A549 (cell line): Measurements from ENCODE around the gene SLC26A5. TPM values are rescaled to one million over a fixed set of nuclear protein-coding genes. Genes with fewer than 3 reads are reported as not detected.

ENCODE experiments used
- ATAC-seq, 2 experiments: fragments of 200-7000 bp in 1 of 2; fragments of >200 bp in 1 of 2; cut with Nextera tagmentation in 1 of 2; cut with Tn5 transposase in 1 of 2; 3 replicates each; pipeline versions ENCODE4 v1.8.0 to v1.9.1; 2018 to 2020; ENCODE audit warnings: mild to moderate bottlenecking in 1 of 2, moderate library complexity in 1 of 2
- CTCF ChIA-PET: fragments of 300-600 bp; sonication (Branson Sonifier 250); formaldehyde crosslinking; extraction: SDS; loops from one replicate; lab custom pipeline; 2021; ENCODE audit warnings: antibody characterized with exemption, inconsistent platforms; lab: Yijun Ruan, JAX
- POLR2A ChIA-PET: fragments of 350-600 bp; formaldehyde crosslinking; extraction: SDS; loops from one replicate; lab custom pipeline; 2021; ENCODE audit warnings: antibody characterized with exemption, inconsistent platforms; lab: Yijun Ruan, JAX
- DNase-seq, 2 experiments: peaks; one replicate each; pipeline versions ENCODE4 v3.0.0 to v3.0.0-alpha.2; 2011 to 2016; ENCODE audit warnings: low read depth in 1 of 2, low spot score in 1 of 2
- FAIRE-seq: peaks from 2 replicates; lab custom pipeline; 2011; peaks lifted over from hg19 to GRCh38; lab: Jason Lieb, UNC
- H3K27ac ChIP-seq, 2 experiments: fragments of >200 bp; sonication (Bioruptor Twin); formaldehyde crosslinking; 3 replicates each; pipeline ENCODE4 v1.5.1; 2016 to 2017
- H3K4me1 ChIP-seq: fragments of >200 bp; sonication (Bioruptor Twin); formaldehyde crosslinking; 3 replicates; pipeline ENCODE4 v1.6.1; 2016
- H3K4me2 ChIP-seq: fragments of >200 bp; sonication (Bioruptor Twin); formaldehyde crosslinking; 3 replicates; pipeline ENCODE4 v1.6.1; 2016
- H3K4me3 ChIP-seq: fragments of >200 bp; sonication (Bioruptor Twin); formaldehyde crosslinking; 3 replicates; pipeline ENCODE4 v1.5.1; 2016
- H3K9me3 ChIP-seq: fragments of >200 bp; sonication (Bioruptor Twin); formaldehyde crosslinking; 3 replicates; pipeline ENCODE4 v1.6.1; 2016
- ATOH8 ChIP-seq: fragments of 250-450 bp; sonication (Bioruptor Pico); IDR thresholded peaks from 2 replicates; pipeline ENCODE4 v1.5.0; 2020; ENCODE audit warnings: low read depth, mild to moderate bottlenecking, moderate library complexity
- CBX8 ChIP-seq: fragments of 200-600 bp; sonication (generic); IDR thresholded peaks from 2 replicates; pipeline ENCODE4 v1.6.1; 2016
- CEBPB ChIP-seq, 2 experiments: fragments of >200 bp in 1 of 2; sonication (Bioruptor Twin) in 1 of 2; formaldehyde crosslinking in 1 of 2; IDR thresholded peaks; 2 replicates each; pipeline ENCODE4 v1.6.1; 2012 to 2016
- E2F6 ChIP-seq: IDR thresholded peaks from 2 replicates; pipeline ENCODE4 v1.6.1; 2012; ENCODE audit warnings: low read depth, borderline replicate concordance
- EHF ChIP-seq: fragments of 250-450 bp; sonication (Bioruptor Pico); IDR thresholded peaks from 2 replicates; pipeline ENCODE4 v1.5.0; 2020; ENCODE audit warnings: mild to moderate bottlenecking
- EP300 ChIP-seq, 2 experiments: fragments of >200 bp; sonication (Bioruptor Twin); formaldehyde crosslinking; IDR thresholded peaks; 2 replicates in 1 of 2; 3 replicates in 1 of 2; pipeline ENCODE4 v1.6.1; 2016 to 2017
- ESRRA ChIP-seq: fragments of 150-350 bp; IDR thresholded peaks from 2 replicates; pipeline ENCODE4 v1.6.1; 2014; ENCODE audit warnings: mild to moderate bottlenecking, low read length, borderline replicate concordance
- HEYL ChIP-seq: fragments of 250-450 bp; sonication (Bioruptor Pico); IDR thresholded peaks from 2 replicates; pipeline ENCODE4 v1.8.0; 2021; ENCODE audit warnings: mild to moderate bottlenecking, moderate library complexity
- HOXA7 ChIP-seq: fragments of 250-450 bp; sonication (Bioruptor Pico); IDR thresholded peaks from 2 replicates; pipeline ENCODE4 v1.5.0; 2020; ENCODE audit warnings: mild to moderate bottlenecking, moderate library complexity
- HOXB5 ChIP-seq: fragments of 250-450 bp; sonication (Bioruptor Pico); IDR thresholded peaks from 2 replicates; pipeline ENCODE4 v1.5.0; 2020; ENCODE audit warnings: mild to moderate bottlenecking, moderate library complexity
- JUN ChIP-seq, 2 experiments: fragments of >200 bp; sonication (Bioruptor Twin); formaldehyde crosslinking; IDR thresholded peaks; 2 replicates in 1 of 2; 3 replicates in 1 of 2; pipeline ENCODE4 v1.6.1; 2016 to 2017
- JUNB ChIP-seq: fragments of >200 bp; sonication (Bioruptor Twin); formaldehyde crosslinking; IDR thresholded peaks from 2 replicates; pipeline ENCODE4 v1.6.1; 2016
- KDM5A ChIP-seq: fragments of 200-600 bp; sonication (generic); IDR thresholded peaks from 2 replicates; pipeline ENCODE4 v1.6.1; 2016; ENCODE audit warnings: antibody characterized with exemption, mild to moderate bottlenecking
- MAFK ChIP-seq: fragments of 450-650 bp; IDR thresholded peaks from 2 replicates; pipeline ENCODE4 v1.6.1; 2014; ENCODE audit not compliant: partially characterized antibody
- MAX ChIP-seq: IDR thresholded peaks from 2 replicates; pipeline ENCODE4 v1.6.1; 2012
- MYC ChIP-seq: IDR thresholded peaks from 2 replicates; pipeline ENCODE4 v1.6.1; 2012; ENCODE audit warnings: mild to moderate bottlenecking, inconsistent platforms, low read length, improper control_type of control experiment, borderline replicate concordance
- NPAS2 ChIP-seq: fragments of 250-450 bp; sonication (Bioruptor Pico); IDR thresholded peaks from 2 replicates; pipeline ENCODE4 v1.8.0; 2022; ENCODE audit warnings: mild to moderate bottlenecking, moderate library complexity, borderline replicate concordance
- PBX3 ChIP-seq: IDR thresholded peaks from 2 replicates; pipeline ENCODE4 v1.6.1; 2012
- PHF8 ChIP-seq: fragments of 200-600 bp; sonication (generic); IDR thresholded peaks from 2 replicates; pipeline ENCODE4 v1.6.1; 2016; ENCODE audit warnings: low read depth, mild to moderate bottlenecking, antibody characterized with exemption, moderate library complexity, borderline replicate concordance
- POLR2A ChIP-seq: IDR thresholded peaks from 2 replicates; pipeline ENCODE4 v1.6.1; 2012; ENCODE audit warnings: mild to moderate bottlenecking, low read length
- RAD21 ChIP-seq, 2 experiments: fragments of >200 bp in 1 of 2; sonication (Bioruptor Twin) in 1 of 2; formaldehyde crosslinking in 1 of 2; IDR thresholded peaks in 1 of 2; conservative IDR thresholded peaks in 1 of 2; 2 replicates in 1 of 2; 3 replicates in 1 of 2; pipeline ENCODE4 v1.6.1; 2012 to 2018; ENCODE audit warnings: inconsistent platforms in 1 of 2
- REST ChIP-seq: fragments of 200-600 bp; sonication (generic); IDR thresholded peaks from 2 replicates; pipeline ENCODE4 v1.6.1; 2016; ENCODE audit warnings: antibody characterized with exemption, mild to moderate bottlenecking, moderate library complexity
- SREBF2 ChIP-seq: fragments of 450-650 bp; IDR thresholded peaks from 2 replicates; pipeline ENCODE4 v1.6.1; 2014; ENCODE audit warnings: mild to moderate bottlenecking, moderate library complexity
- USF2 ChIP-seq: fragments of 450-650 bp; IDR thresholded peaks from 2 replicates; pipeline ENCODE4 v1.6.1; 2014; ENCODE audit warnings: antibody characterized with exemption
- ZC3H11A ChIP-seq: fragments of 450-650 bp; IDR thresholded peaks from 2 replicates; pipeline ENCODE4 v1.6.1; 2014; ENCODE audit warnings: antibody characterized with exemption, mild to moderate bottlenecking
- ZNF302 ChIP-seq: fragments of 250-450 bp; sonication (Bioruptor Pico); IDR thresholded peaks from 2 replicates; pipeline ENCODE4 v1.9.0; 2021; ENCODE audit warnings: inconsistent platforms, mild to moderate bottlenecking, moderate library complexity
- ZSCAN20 ChIP-seq: fragments of 250-450 bp; sonication (Bioruptor Pico); IDR thresholded peaks from 2 replicates; pipeline ENCODE4 v1.8.0; 2022; ENCODE audit warnings: mild to moderate bottlenecking, moderate library complexity
- WGBS: methylation state at CpG from one replicate; pipeline ENCODE4 v1.1.6; 2017; ENCODE audit errors: missing lambda C conversion rate; 5-methylcytosine and 5-hydroxymethylcytosine counted together
- polyA plus RNA-seq, 4 experiments: library from polyadenylated mRNA; depleted of rRNA in 3 of 4; stranded (reverse); fragments of >200 nt; fragmentation: RNase III in 1 of 4; extraction: RNeasy Plus Mini Kit Qiagen cat#74134 plus additional on column Dnase treatment in 1 of 4; gene quantifications; 2 replicates in 3 of 4; 3 replicates in 1 of 4; pipeline ENCODE4 v1.2.3, GENCODE V29; 2011 to 2017

The SLC26A5 gene
- polyA plus RNA-seq, 2 of the 4 experiments (the other 2 are of a cell fraction): not detected

- H3K4me1 ChIP-seq: peaks cover 25% of the 10 kb centered on the region
- WGBS: 1% methylated on average over 25 of the region's 25 CpGs
- DNase-seq: peak; percentile 85 to 94
- peak within 1 kb of the TSS; percentile 58 for H3K4me3 ChIP-seq
- H3K9me3 ChIP-seq: no peaks in the 10 kb centered on the region
- POLR2A ChIA-PET: interaction anchor here (1.0 to 1.5 kb wide), 5 partner anchors 9 to 273 kb away, joined by 3 to 6 read pairs (median 5); partner anchors contain the start of genes ARMC10 and FBXL13
- peak within 1 kb of the TSS; percentile 75 to 96 for H3K27ac ChIP-seq
- CTCF ChIA-PET: interaction anchor here (0.8 kb wide), 1 partner anchor 10 kb away, joined by 4 read pairs; no protein-coding TSS in a partner anchor
- peak within 1 kb of the TSS; percentile 82 for H3K4me2 ChIP-seq
- no peak for FAIRE-seq
- TF ChIP-seq MAX (peak; percentile 89), EHF (CRISPR knock-in tag) (no peak), CBX8 (no peak), PBX3 (no peak), EP300 (IDR thresholded peaks at IDR 0.05) (no peak), SREBF2 (no peak), CEBPB (IDR thresholded peaks at IDR 0.05) (0 out of 4 replicates have a peak, but pooled peaks of 1 of the 2 experiments have one; percentile 8), ATOH8 (CRISPR knock-in tag) (no peak), ZSCAN20 (no peak), RAD21 (conservative IDR thresholded peaks at IDR 0.05 in 1 of 2, IDR thresholded peaks at IDR 0.05 in 1 of 2) (no peak), ZNF302 (no peak), HEYL (CRISPR knock-in tag) (no peak), JUN (IDR thresholded peaks at IDR 0.05) (peak; percentile 66 to 86; a peak in 4 of 5 replicates), HOXB5 (no peak), MAFK (peak; percentile 91), NPAS2 (CRISPR knock-in tag) (no peak), REST (no peak), USF2 (peak; percentile 59), JUNB (no peak), KDM5A (peak; percentile 85), HOXA7 (no peak), E2F6 (peak; percentile 57; the same call in 1 of the 2 replicates), POLR2A (peak; percentile 64), PHF8 (peak; percentile 87), ZC3H11A (no peak), MYC (no peak), ESRRA (no peak)
- peak; percentile 87 for ATAC-seq
Measured at GRCh38 chr7:103347507-103348267, 98.3 kb downstream of the SLC26A5 start, which contains the start of gene PSMC2. PSMC2 (plus strand) TSS chr7:103347643; CDS start chr7:103347712, 69 bp downstream.
